Ovary (tissue), 9 donors: ENCODE results near the gene TLCD3A. TPM values are rescaled to one million over a fixed set of nuclear protein-coding genes. Genes with fewer than 3 reads are reported as not detected.

Experiments
- DNase-seq, 5 donors: peaks; one replicate each; pipeline ENCODE4 v3.0.0-alpha.2; 2019 to 2020
- H3K27ac ChIP-seq, 2 donors: fragments of 200-600 bp; one replicate each; pipeline versions ENCODE4 v1.5.1 to v1.8.0; 2019 to 2022
- H3K27me3 ChIP-seq: fragments of 200-600 bp; one replicate; pipeline ENCODE4 v1.8.0; 2022
- H3K36me3 ChIP-seq: fragments of 200-600 bp; sonication (generic); one replicate; pipeline ENCODE4 v1.5.1; 2019
- H3K4me1 ChIP-seq: one replicate; pipeline ENCODE4 v1.8.1; 2013; ENCODE audit warnings: mild to moderate bottlenecking, moderate library complexity; ENCODE audit not compliant: insufficient read depth
- H3K4me3 ChIP-seq: fragments of 200-600 bp; sonication (generic); one replicate; pipeline ENCODE4 v1.5.1; 2017
- H3K9me3 ChIP-seq, 2 donors: fragments of 200-600 bp in 1 of 2; sonication (generic) in 1 of 2; one replicate each; pipeline versions ENCODE4 v1.5.1 to v1.8.1; 2013 to 2019; ENCODE audit warnings: mild to moderate bottlenecking in 1 of 2, moderate library complexity in 1 of 2
- CTCF ChIP-seq, 3 donors: fragments of 450-650 bp in 2 of 3; fragments of 200-600 bp in 1 of 3; IDR thresholded peaks; one replicate each; pipeline versions ENCODE4 v1.5.1 to v1.8.0; 2016 to 2022; ENCODE audit warnings: antibody characterized with exemption in 3 of 3, mild to moderate bottlenecking in 1 of 3
- EP300 ChIP-seq: sonication (generic); formaldehyde crosslinking; IDR thresholded peaks from one replicate; pipeline ENCODE4 v1.6.1; 2017; ENCODE audit warnings: antibody characterized with exemption
- POLR2A ChIP-seq: fragments of 450-650 bp; IDR thresholded peaks from one replicate; pipeline ENCODE4 v1.6.1; 2017; ENCODE audit warnings: antibody characterized with exemption, mild to moderate bottlenecking, moderate library complexity
- WGBS, 3 donors: extraction: QIAGEN DNeasy Blood & Tissue Kit in 1 of 3; methylation state at CpG; one replicate each; pipeline versions ENCODE4 v1.1.5 to v1.1.7; 2013 to 2017; 5-methylcytosine and 5-hydroxymethylcytosine counted together
- intact Hi-C, 4 donors: fragments of 100-400 bp; cut with DNase I; formaldehyde crosslinking; loops; one replicate each; pipeline versions ENCODE4 v1.11.0 to v1.15.1; 2022 to 2023
- polyA plus RNA-seq, 2 donors: library from polyadenylated mRNA; stranded (reverse); fragments of 200-250 nt in 1 of 2; fragments of 350-450 nt in 1 of 2; fragmentation: Illumina TruSeq in 1 of 2; extraction: RNeasy Lipid Tissue Mini Kit (QIAGEN cat#74804) in 1 of 2; gene quantifications; one replicate each; pipeline ENCODE4 v1.2.3, GENCODE V29; 2013 to 2014
- total RNA-seq, 7 donors: library from RNA; depleted of rRNA in 2 of 7; stranded (reverse); fragments of >200 nt in 2 of 7; fragmentation: NEBNext Ultra II Directional in 3 of 7; extraction: Animal tissue kit (Norgen Biotek cat#: 25700) in 3 of 7; gene quantifications; one replicate each; pipeline versions ENCODE4 v1.1.0 to v1.2.4, GENCODE V29; 2016 to 2023
- donor health status: DM: no; HTN: no; CAD: no; lungs with moderate emphysema.
- donor health status: DM: no; HTN: no; CAD: no.
- donor health status: Bipolar disorder and iron deficiency.
- donor health status: DM: yes; HTN: yes; CAD: no.
- donor health status: DM: no; HTN: no; CAD: no.
- donor health status: DM: yes; HTN: yes; CAD: no.

The TLCD3A gene
- total and polyA plus RNA-seq, 9 donors, result 3.0 to 17.8 (median 13.1) TPM

- Histone ChIP-seq H3K4me1 (no peaks in the 10 kb centered on the region), H3K9me3 (no peaks in the 10 kb centered on the region), H3K27ac (no peak overlapping the region), H3K36me3 (no peaks in the 10 kb centered on the region), H3K4me3 (no peak overlapping the region), H3K27me3 (no peaks in the 10 kb centered on the region)
- TF ChIP-seq CTCF (IDR thresholded peaks at IDR 0.05) (no peak), EP300 (no peak), POLR2A (no peak)
- WGBS, 3 donors, result 75 to 79% (median 75%) methylated on average over 18 of the region's 18 CpGs
- DNase-seq, result no peak
- intact Hi-C loops, result no loop called here
Observed at GRCh38 chr17:688100-688989, 44.1 kb upstream of the TLCD3A start.

- Histone ChIP-seq H3K27ac (no peak overlapping the region), H3K4me3 (no peak overlapping the region), H3K36me3 (no peaks in the 10 kb centered on the region), H3K9me3 (no peaks in the 10 kb centered on the region), H3K27me3 (no peaks in the 10 kb centered on the region), H3K4me1 (peaks cover 2% of the 10 kb centered on the region)
- 86 to 87% (median 86%) methylated on average over 17 of the region's 17 CpGs for WGBS, 3 donors
- no peak for DNase-seq
- intact Hi-C loops, result no loop called here
- TF ChIP-seq POLR2A, result no peak
Observed at GRCh38 chr17:689556-690275, 42.7 kb upstream of the TLCD3A start.

GRCh38 chr17:690361-690760, 42.0 kb upstream of the TLCD3A start:
- Histone ChIP-seq H3K36me3 (no peaks in the 10 kb centered on the region), H3K9me3 (no peaks in the 10 kb centered on the region), H3K27me3 (no peaks in the 10 kb centered on the region), H3K27ac (no peak overlapping the region), H3K4me3 (no peak overlapping the region), H3K4me1 (peaks cover 2% of the 10 kb centered on the region)
- no peak for TF ChIP-seq EP300
- TF ChIP-seq POLR2A, result no peak
- TF ChIP-seq CTCF (IDR thresholded peaks at IDR 0.05), result no peak
- intact Hi-C loops, result no loop called here
- WGBS, 3 donors, result 78 to 93% (median 82%) methylated on average over 9 of the region's 9 CpGs
- DNase-seq, result no peak

- intact Hi-C loops, result no loop called here
- WGBS, 3 donors, result 87 to 88% (median 87%) methylated on average over 4 of the region's 4 CpGs
- H3K4me1 ChIP-seq, result peaks cover 8% of the 10 kb centered on the region
- DNase-seq, result no peak
- no peaks in the 10 kb centered on the region for H3K9me3 ChIP-seq
- no peak overlapping the region for H3K4me3 ChIP-seq
- H3K36me3 ChIP-seq, result no peaks in the 10 kb centered on the region
- no peak overlapping the region for H3K27ac ChIP-seq
- TF ChIP-seq EP300 (no peak), CTCF (IDR thresholded peaks at IDR 0.05) (no peak), POLR2A (no peak)
- H3K27me3 ChIP-seq, result no peaks in the 10 kb centered on the region
Observed at GRCh38 chr17:691423-691822, 41.0 kb upstream of the TLCD3A start.
